Naive thymus-derived CD4-positive, alpha-beta T cell (primary cell): ENCODE measurements around the gene RPTOR. TPM values are rescaled to one million over a fixed set of nuclear protein-coding genes. Genes with fewer than 3 reads are reported as not detected.
"Not testable (repeated sequence)": the region's sequence is repeated elsewhere in the genome, so short reads cannot be mapped to it uniquely, and the experiment has no call there.

Experiments used
- ATAC-seq: fragments of 150-1000 bp; cut with Tn5 transposase; 2 replicates; pipeline ENCODE4 v1.10.0; 2021; ENCODE audit warnings: mild to moderate bottlenecking, moderate library complexity
- CTCF ChIA-PET: fragments of 350-600 bp; sonication (Branson Sonifier 250); formaldehyde crosslinking; loops from one replicate; lab custom pipeline; 2021; ENCODE audit warnings: antibody characterized with exemption; lab: Charles Lee
- POLR2A ChIA-PET: fragments of 350-600 bp; sonication (Branson Sonifier 250); formaldehyde crosslinking; loops from one replicate; lab custom pipeline; 2021; ENCODE audit warnings: antibody characterized with exemption, inconsistent platforms; lab: Charles Lee
- DNase-seq, 9 donors: peaks; one replicate each; pipeline versions ENCODE4 v3.0.0 to v3.0.0-alpha.2; 2020 to 2022; ENCODE audit warnings: mixed read lengths in 1 of 9
- H3K27ac ChIP-seq: one replicate; pipeline ENCODE4 v1.7.0; 2013; ENCODE audit warnings: mild to moderate bottlenecking, low read depth, low read length, moderate library complexity
- H3K27me3 ChIP-seq, 2 donors: one replicate each; pipeline ENCODE4 v1.7.0; 2013; ENCODE audit warnings: low read length in 2 of 2, mild to moderate bottlenecking in 2 of 2, moderate library complexity in 2 of 2; ENCODE audit not compliant: control insufficient read depth in 2 of 2, insufficient read depth in 2 of 2
- H3K36me3 ChIP-seq, 3 experiments: 1 replicate in 2 of 3; 2 replicates in 1 of 3; pipeline ENCODE4 v1.7.0; 2013; ENCODE audit warnings: low read length in 3 of 3, mild to moderate bottlenecking in 3 of 3, moderate library complexity in 1 of 3; ENCODE audit not compliant: insufficient read depth in 3 of 3, control insufficient read depth in 2 of 3
- H3K4me1 ChIP-seq, 2 donors: one replicate each; pipeline ENCODE4 v1.7.0; 2013; ENCODE audit warnings: low read length in 2 of 2, mild to moderate bottlenecking in 2 of 2, moderate library complexity in 1 of 2; ENCODE audit not compliant: control insufficient read depth in 2 of 2, insufficient read depth in 2 of 2
- H3K4me3 ChIP-seq: 2 replicates; pipeline ENCODE4 v1.7.0; 2013; ENCODE audit warnings: mild to moderate bottlenecking, low read length
- H3K9me3 ChIP-seq, 3 experiments: 1 replicate in 2 of 3; 2 replicates in 1 of 3; pipeline ENCODE4 v1.7.0; 2013; ENCODE audit warnings: low read length in 3 of 3; ENCODE audit not compliant: control insufficient read depth in 2 of 3
- H3K27ac Mint-ChIP-seq, 9 donors: one replicate each; pipeline ENCODE4 v1.8.0; 2020 to 2022; ENCODE audit warnings: mixed read lengths in 9 of 9, mild to moderate bottlenecking in 8 of 9, moderate library complexity in 5 of 9, inconsistent platforms in 2 of 9
- H3K27me3 Mint-ChIP-seq, 5 donors: one replicate each; pipeline ENCODE4 v1.8.0; 2021 to 2022; ENCODE audit warnings: mixed read lengths in 5 of 5, mild to moderate bottlenecking in 1 of 5
- H3K36me3 Mint-ChIP-seq, 5 donors: one replicate each; pipeline ENCODE4 v1.8.0; 2020 to 2022; ENCODE audit warnings: mixed read lengths in 5 of 5, mild to moderate bottlenecking in 3 of 5, inconsistent platforms in 1 of 5
- H3K4me1 Mint-ChIP-seq, 7 donors: one replicate each; pipeline ENCODE4 v1.8.0; 2020 to 2022; ENCODE audit warnings: mixed read lengths in 7 of 7, mild to moderate bottlenecking in 3 of 7, inconsistent platforms in 1 of 7
- H3K4me3 Mint-ChIP-seq, 10 donors: one replicate each; pipeline ENCODE4 v1.8.0; 2020 to 2022; ENCODE audit warnings: mild to moderate bottlenecking in 10 of 10, mixed read lengths in 10 of 10, moderate library complexity in 6 of 10, inconsistent platforms in 2 of 10
- H3K9me3 Mint-ChIP-seq, 11 donors: one replicate each; pipeline ENCODE4 v1.8.0; 2020 to 2022; ENCODE audit warnings: mixed read lengths in 11 of 11, mild to moderate bottlenecking in 4 of 11, inconsistent platforms in 1 of 11, moderate library complexity in 1 of 11
- intact Hi-C, 2 donors: fragments of 100-400 bp; cut with micrococcal nuclease; formaldehyde crosslinking; loops; one replicate each; pipeline ENCODE4 v1.15.1; 2023
- polyA plus RNA-seq, 2 donors: library from polyadenylated mRNA; unstranded; fragments of 300-500 nt; fragmentation: Illumina TruSeq; gene quantifications; one replicate each; pipeline ENCODE4 v1.2.3, GENCODE V29; 2021
- total RNA-seq, 6 experiments: library from RNA in 5 of 6; stranded (reverse) in 5 of 6; gene quantifications; 1 replicate in 5 of 6; 2 replicates in 1 of 6; pipeline ENCODE4 v1.2.3 and lab custom pipeline; 2021 to 2026

The RPTOR gene
- total and polyA plus RNA-seq, 7 experiments from 2014 or later: 10.9 to 89.8 (median 59.9) TPM

DNA sequence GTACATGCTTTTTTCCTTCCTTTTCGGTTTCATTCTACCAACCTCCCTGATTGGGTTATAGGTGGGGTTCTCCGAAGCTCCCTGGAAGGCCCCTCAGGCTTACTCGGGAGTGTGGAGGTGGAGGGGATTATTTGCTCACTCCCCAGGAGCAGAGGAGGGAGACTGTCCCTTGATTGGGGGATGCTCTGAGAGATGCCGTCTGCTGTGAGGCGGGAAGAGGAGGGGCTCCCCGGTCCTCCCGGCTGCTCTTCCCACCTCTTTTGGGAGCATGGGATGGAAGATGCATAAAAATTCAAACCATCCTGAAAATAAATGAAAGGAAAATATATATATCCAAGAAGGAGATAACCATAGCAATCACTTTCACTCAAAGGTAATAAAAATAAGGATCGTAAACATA, 16.1 kb upstream of the RPTOR start:
- DNase-seq: no peak
- no peaks in the 10 kb centered on the region for H3K36me3 Mint-ChIP-seq
- H3K36me3 ChIP-seq: no peaks in the 10 kb centered on the region
- no peak overlapping the region for H3K4me3 Mint-ChIP-seq
- intact Hi-C loops: loop anchor here in 1 of 2 donors (5.0 kb wide), 1 partner anchor 46 kb away; no protein-coding TSS in a partner anchor
- no peaks in the 10 kb centered on the region for H3K4me1 ChIP-seq
- H3K27ac ChIP-seq: no peak overlapping the region
- peaks cover 11 to 31% (median 16%) of the 10 kb centered on the region in 5 donors for H3K27me3 Mint-ChIP-seq
- ATAC-seq: no peak
- ChIA-PET POLR2A (no interaction called here), CTCF (interaction anchor here (0.6 kb wide), 1 partner anchor 12 kb away, joined by 3 read pairs; no protein-coding TSS in a partner anchor)
- H3K27me3 ChIP-seq: no peaks in the 10 kb centered on the region
- peaks cover 0 to 2% (median 0%) of the 10 kb centered on the region in 11 donors for H3K9me3 Mint-ChIP-seq
- H3K27ac Mint-ChIP-seq: no peak overlapping the region
- H3K4me1 Mint-ChIP-seq: no peaks in the 10 kb centered on the region
- no peak overlapping the region for H3K4me3 ChIP-seq
- no peaks in the 10 kb centered on the region for H3K9me3 ChIP-seq

DNA sequence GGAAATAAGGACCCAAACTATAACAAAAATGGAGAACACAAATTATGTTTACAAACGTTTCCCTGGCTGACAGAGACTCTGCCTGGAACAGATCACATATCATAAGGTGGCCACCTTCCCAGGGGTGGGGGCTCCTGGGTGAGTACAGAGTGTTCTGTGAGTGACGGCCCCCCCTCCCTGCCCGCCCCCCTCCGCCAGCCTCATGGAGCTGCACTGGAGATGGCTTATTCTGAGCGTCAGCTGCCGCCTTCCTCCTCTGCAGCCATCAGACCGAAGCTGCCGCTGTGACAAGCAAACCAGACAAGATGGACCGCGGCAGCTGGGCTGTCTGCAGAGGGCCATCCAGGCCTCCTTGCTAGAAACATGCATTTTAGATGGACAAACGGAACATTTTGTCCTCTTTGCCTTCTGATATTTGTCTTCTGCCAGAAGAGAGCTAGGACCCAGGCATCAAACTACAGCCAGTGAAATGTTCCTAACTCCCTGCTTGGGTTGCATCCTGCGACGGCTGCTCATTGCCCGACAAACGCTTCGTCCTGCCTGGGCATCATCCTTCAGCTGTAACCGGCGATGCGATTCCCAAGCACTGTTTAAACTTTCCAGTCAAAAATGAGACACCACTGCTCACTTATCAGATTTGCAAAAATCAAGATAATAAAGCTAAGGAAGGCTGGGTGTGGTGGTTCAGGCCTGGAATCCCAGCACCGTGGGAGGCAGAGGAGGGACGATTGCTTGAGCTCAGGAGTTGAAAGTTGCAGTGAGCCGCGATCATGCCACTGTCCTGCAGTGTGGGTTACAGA, 15.3 kb upstream of the RPTOR start:
- Histone ChIP-seq H3K4me3 (no peak overlapping the region), H3K27me3 (no peaks in the 10 kb centered on the region), H3K27ac (no peak overlapping the region), H3K9me3 (no peaks in the 10 kb centered on the region), H3K36me3 (no peaks in the 10 kb centered on the region), H3K4me1 (no peaks in the 10 kb centered on the region)
- H3K27me3 Mint-ChIP-seq: peaks cover 11 to 29% (median 16%) of the 10 kb centered on the region in 5 donors
- H3K36me3 Mint-ChIP-seq: no peaks in the 10 kb centered on the region
- DNase-seq (no peak), ATAC-seq (no peak)
- H3K4me1 Mint-ChIP-seq: no peaks in the 10 kb centered on the region
- CTCF ChIA-PET: no interaction called here
- POLR2A ChIA-PET: no interaction called here
- H3K4me3 Mint-ChIP-seq: no peak overlapping the region
- H3K27ac Mint-ChIP-seq: no peak overlapping the region
- intact Hi-C loops: loop anchor here in 1 of 2 donors (5.0 kb wide), 1 partner anchor 47 kb away; no protein-coding TSS in a partner anchor
- peaks cover 0 to 2% (median 0%) of the 10 kb centered on the region in 11 donors for H3K9me3 Mint-ChIP-seq

DNA sequence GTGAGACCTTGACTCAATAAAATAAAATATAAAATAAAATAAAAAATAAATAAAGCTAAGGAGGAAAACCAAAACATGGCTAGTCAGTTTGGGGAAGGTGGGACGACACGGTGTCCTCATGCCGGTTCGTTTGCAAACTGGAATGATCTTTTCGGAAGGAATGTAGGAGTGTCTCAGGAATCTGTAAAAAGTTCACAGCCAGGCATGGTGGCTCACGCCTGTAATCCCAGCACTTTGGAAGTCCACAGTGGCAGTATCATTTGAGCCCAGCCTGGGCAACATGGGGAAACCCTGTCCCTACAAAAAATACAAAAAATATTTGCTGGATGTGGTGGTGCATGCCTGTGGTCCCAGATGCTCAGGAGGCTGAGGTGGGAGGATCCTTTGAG, 14.7 kb upstream of the RPTOR start:
- Histone ChIP-seq H3K4me1 (no peaks in the 10 kb centered on the region), H3K4me3 (no peak overlapping the region), H3K27ac (no peak overlapping the region), H3K9me3 (no peaks in the 10 kb centered on the region), H3K36me3 (no peaks in the 10 kb centered on the region), H3K27me3 (no peaks in the 10 kb centered on the region)
- Mint-ChIP-seq H3K27me3 (peaks cover 11 to 27% (median 16%) of the 10 kb centered on the region in 5 donors), H3K4me3 (no peak overlapping the region), H3K9me3 (peaks cover 0 to 2% (median 0%) of the 10 kb centered on the region in 11 donors), H3K4me1 (no peaks in the 10 kb centered on the region), H3K36me3 (no peaks in the 10 kb centered on the region), H3K27ac (no peak overlapping the region)
- DNase-seq (no peak), ATAC-seq (no peak)
- POLR2A ChIA-PET: no interaction called here
- CTCF ChIA-PET: no interaction called here
- intact Hi-C loops: loop anchor here in 1 of 2 donors (5.0 kb wide), 1 partner anchor 48 kb away; no protein-coding TSS in a partner anchor

DNA sequence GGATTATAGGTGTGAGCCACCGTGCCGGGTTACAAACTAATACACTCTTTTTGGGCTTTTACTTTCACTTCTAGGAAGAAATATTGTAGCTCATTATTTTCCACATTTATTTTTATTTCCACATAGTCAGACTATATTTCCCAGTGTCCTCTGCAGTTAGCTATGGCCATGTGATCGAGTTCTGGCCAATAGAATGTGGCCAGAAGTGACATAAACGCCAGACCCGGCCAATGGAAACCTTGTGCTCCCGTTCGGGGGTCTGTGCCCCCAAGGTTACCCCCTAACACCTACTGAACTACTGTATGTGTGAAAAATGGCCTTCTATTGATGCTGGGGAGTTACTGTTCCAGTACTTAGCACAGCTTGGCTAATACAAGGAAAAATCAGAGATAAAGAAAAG, 13.2 kb upstream of the RPTOR start:
- ATAC-seq: no peak
- DNase-seq: no peak
- no peaks in the 10 kb centered on the region for H3K4me1 Mint-ChIP-seq
- POLR2A ChIA-PET: no interaction called here
- CTCF ChIA-PET: interaction anchor here (0.8 kb wide), 1 partner anchor 492 kb away, joined by 3 read pairs; no protein-coding TSS in a partner anchor
- H3K36me3 ChIP-seq: no peaks in the 10 kb centered on the region
- no peaks in the 10 kb centered on the region for H3K4me1 ChIP-seq
- H3K4me3 ChIP-seq: no peak overlapping the region
- intact Hi-C loops: no loop called here
- peaks cover 6 to 18% (median 10%) of the 10 kb centered on the region in 5 donors for H3K27me3 Mint-ChIP-seq
- H3K9me3 Mint-ChIP-seq: peaks cover 0 to 2% (median 0%) of the 10 kb centered on the region in 11 donors
- H3K27ac Mint-ChIP-seq: no peak overlapping the region
- no peaks in the 10 kb centered on the region for H3K9me3 ChIP-seq
- no peak overlapping the region for H3K4me3 Mint-ChIP-seq
- no peaks in the 10 kb centered on the region for H3K36me3 Mint-ChIP-seq
- H3K27ac ChIP-seq: no peak overlapping the region
- H3K27me3 ChIP-seq: no peaks in the 10 kb centered on the region

DNA sequence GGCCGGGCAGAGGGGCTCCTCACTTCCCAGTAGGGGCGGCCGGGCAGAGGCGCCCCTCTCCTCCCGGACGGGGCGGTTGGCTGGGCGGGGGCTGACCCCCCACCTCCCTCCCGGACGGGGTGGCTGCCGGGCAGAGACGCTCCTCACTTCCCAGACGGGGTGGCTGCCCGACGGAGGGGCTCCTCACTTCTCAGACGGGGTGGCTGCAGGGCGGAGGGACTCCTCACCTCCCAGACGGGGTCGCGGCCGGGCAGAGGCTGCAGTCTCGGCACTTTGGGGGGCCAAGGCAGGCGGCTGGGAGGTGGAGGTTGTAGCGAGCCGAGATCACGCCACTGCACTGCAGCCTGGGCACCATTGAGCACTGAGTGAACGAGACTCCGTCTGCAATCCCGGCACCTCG, 7.3 kb upstream of the RPTOR start:
- H3K9me3 Mint-ChIP-seq, CTCF ChIA-PET, H3K27ac Mint-ChIP-seq, H3K36me3 ChIP-seq, ATAC-seq, H3K27ac ChIP-seq, DNase-seq, H3K27me3 ChIP-seq, H3K4me3 Mint-ChIP-seq, H3K4me3 ChIP-seq, H3K4me1 ChIP-seq, H3K9me3 ChIP-seq, POLR2A ChIA-PET, intact Hi-C loops, H3K36me3 Mint-ChIP-seq: not testable (repeated sequence)
- Mint-ChIP-seq H3K27me3 (peaks cover 0 to 12% (median 6%) of the 10 kb centered on the region in 5 donors), H3K4me1 (peaks cover 8 to 10% (median 9%) of the 10 kb centered on the region in 7 donors)

DNA sequence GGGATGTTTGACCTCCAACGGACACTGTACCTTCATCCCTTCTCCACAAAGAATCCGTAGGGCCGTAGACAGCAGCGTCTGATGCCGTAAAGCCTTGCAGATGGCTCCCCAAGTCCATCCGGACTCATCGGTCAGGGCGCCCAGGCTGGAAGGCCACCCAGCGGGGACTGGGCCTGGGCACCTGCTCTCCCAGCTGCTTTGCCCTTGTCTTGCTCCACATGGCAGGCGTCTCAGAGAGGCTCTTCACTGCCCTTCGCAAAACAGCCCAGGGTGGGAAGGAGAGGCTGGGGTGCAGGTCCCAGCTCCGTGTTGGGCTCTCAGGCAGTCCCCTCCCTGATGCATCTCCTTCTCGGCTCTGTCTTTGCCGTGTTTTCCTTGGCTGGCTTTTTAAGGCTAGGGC, 6.2 kb upstream of the RPTOR start:
- Mint-ChIP-seq H3K27ac (no peak overlapping the region), H3K9me3 (no peaks in the 10 kb centered on the region), H3K27me3 (peaks cover 0 to 12% (median 6%) of the 10 kb centered on the region in 5 donors), H3K36me3 (no peaks in the 10 kb centered on the region), H3K4me1 (peaks cover 8 to 10% (median 9%) of the 10 kb centered on the region in 7 donors), H3K4me3 (no peak overlapping the region)
- Histone ChIP-seq H3K4me3 (no peak overlapping the region), H3K9me3 (no peaks in the 10 kb centered on the region), H3K27ac (no peak overlapping the region), H3K4me1 (peaks cover 0 to 4% of the 10 kb centered on the region in 2 donors), H3K27me3 (no peaks in the 10 kb centered on the region), H3K36me3 (no peaks in the 10 kb centered on the region)
- ChIA-PET POLR2A (no interaction called here), CTCF (no interaction called here)
- ATAC-seq (no peak), DNase-seq (no peak)
- intact Hi-C loops: no loop called here
